ENCODE results near the gene HNF1A.

HNF1A gene

DNA sequence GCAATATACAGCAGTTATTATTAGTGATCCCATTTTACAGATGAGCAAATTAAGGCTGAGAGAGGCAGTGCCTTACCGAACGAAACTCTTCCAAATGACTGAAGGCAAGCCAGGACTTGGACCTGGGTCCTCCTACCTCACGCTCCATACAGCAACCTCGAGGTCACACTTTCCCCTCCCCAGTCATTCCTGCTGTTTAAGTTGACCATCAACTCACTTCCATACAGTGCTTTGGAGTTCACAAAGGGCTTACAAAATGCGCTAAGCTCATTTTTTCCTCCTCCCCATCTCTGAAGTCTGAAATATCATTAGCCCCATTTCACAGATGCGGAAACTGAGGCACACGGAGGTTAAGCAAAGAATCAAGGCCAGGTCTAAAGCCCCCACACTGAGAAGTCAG lies 4.3 kb downstream of the HNF1A start:
- TF ChIP-seq, protein P1, sequence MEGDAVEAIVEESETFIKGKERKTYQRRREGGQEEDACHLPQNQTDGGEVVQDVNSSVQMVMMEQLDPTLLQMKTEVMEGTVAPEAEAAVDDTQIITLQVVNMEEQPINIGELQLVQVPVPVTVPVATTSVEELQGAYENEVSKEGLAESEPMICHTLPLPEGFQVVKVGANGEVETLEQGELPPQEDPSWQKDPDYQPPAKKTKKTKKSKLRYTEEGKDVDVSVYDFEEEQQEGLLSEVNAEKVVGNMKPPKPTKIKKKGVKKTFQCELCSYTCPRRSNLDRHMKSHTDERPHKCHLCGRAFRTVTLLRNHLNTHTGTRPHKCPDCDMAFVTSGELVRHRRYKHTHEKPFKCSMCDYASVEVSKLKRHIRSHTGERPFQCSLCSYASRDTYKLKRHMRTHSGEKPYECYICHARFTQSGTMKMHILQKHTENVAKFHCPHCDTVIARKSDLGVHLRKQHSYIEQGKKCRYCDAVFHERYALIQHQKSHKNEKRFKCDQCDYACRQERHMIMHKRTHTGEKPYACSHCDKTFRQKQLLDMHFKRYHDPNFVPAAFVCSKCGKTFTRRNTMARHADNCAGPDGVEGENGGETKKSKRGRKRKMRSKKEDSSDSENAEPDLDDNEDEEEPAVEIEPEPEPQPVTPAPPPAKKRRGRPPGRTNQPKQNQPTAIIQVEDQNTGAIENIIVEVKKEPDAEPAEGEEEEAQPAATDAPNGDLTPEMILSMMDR (IDR thresholded peaks at IDR 0.05; ENCODE audit: control extremely low read depth, extremely low read depth, low read depth, missing control alignments), result no peak
- ChIA-PET POLR2A (no interaction called here), CTCF (interaction anchor here (1.3 to 4.3 kb wide), 3 partner anchors 9 to 113 kb away, joined by 3 to 31 read pairs (median 5); no protein-coding TSS in a partner anchor)
- DNase-seq (ENCODE audit: extremely low spot score), result no peak

DNA sequence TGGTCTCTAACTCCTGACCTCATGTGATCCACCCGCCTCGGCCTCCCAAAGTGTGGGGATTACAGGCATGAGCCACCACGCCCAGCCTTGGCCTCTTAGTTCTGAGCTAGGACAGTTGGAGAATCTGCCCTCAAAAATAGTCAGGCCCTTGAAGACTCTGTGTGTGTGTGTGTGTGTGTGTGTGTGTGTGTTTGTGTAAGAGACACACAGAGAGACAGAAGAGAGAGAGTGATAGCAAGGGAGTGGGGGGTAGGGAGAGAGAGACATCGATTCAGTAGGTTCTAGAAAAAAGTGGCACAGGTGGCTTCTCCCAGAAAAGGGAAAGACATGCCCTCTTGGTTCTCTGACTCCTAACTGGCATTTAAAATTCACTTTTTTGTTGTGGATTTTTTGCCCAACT lies 5.4 kb downstream of the HNF1A start:
- TF ChIP-seq, protein P1 (IDR thresholded peaks at IDR 0.05; ENCODE audit: control extremely low read depth, extremely low read depth, low read depth, missing control alignments), result no peak
- CTCF ChIA-PET, result interaction anchor here (1.1 to 4.3 kb wide), 5 partner anchors 8 to 114 kb away, joined by 3 to 31 read pairs (median 5); no protein-coding TSS in a partner anchor
- no peak for DNase-seq (ENCODE audit: extremely low spot score)
- POLR2A ChIA-PET, result no interaction called here

DNA sequence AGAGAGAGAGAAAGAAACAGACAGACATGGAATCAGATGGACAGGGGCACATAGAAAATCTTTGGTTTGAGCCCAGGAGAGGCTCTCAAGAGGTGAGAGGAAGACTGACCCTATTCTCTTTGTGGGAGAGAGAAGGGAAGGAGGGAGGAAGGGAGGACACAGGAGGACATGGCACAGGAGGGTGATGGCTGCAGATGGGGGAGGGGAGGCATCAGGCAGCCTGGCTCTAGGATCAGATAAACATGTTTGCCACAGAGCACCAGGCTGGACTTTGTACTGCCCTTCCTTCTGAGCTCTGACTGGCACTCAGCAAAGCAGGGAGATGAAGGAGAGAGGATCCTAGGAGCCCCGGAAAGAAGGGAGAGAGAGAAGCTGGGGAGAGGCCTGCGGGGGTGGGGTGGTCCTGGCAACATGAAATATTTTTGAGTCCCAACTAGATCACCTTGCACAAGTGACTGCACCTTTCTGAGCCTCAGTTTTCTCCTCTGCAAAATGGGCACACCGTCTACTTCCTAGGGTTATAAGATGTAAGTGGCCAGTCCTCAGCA lies 6.1 kb downstream of the HNF1A start:
- ChIA-PET POLR2A (no interaction called here), CTCF (interaction anchor here (0.6 to 2.0 kb wide), 6 partner anchors 8 to 338 kb away, joined by 3 to 7 read pairs (median 3); no protein-coding TSS in a partner anchor)
- TF ChIP-seq, protein P1 (IDR thresholded peaks at IDR 0.05; ENCODE audit: control extremely low read depth, extremely low read depth, low read depth, missing control alignments), result no peak
- no peak for DNase-seq (ENCODE audit: extremely low spot score)

DNA sequence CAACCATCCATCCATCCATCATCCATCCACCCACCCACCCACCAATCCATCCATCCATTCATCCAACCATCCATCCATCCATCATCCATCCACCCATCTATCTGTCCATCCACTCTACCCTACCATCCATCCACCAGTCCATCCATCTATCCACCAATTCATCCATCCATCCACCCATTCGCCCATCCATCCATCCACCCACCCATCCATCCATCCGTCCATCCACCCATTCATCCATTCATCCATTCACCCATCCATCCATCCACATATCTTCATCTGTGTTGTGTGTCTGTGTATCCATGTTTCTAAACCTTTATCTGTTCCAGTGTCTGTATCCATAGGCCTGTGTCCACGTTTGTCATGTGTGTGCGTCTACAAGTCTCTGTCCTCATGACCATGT lies 9.9 kb downstream of the HNF1A start:
- ChIA-PET CTCF (no interaction called here), POLR2A (no interaction called here)
- TF ChIP-seq, protein P1 (IDR thresholded peaks at IDR 0.05; ENCODE audit: control extremely low read depth, extremely low read depth, low read depth, missing control alignments), result no peak
- no peak for DNase-seq (ENCODE audit: extremely low spot score)

DNA sequence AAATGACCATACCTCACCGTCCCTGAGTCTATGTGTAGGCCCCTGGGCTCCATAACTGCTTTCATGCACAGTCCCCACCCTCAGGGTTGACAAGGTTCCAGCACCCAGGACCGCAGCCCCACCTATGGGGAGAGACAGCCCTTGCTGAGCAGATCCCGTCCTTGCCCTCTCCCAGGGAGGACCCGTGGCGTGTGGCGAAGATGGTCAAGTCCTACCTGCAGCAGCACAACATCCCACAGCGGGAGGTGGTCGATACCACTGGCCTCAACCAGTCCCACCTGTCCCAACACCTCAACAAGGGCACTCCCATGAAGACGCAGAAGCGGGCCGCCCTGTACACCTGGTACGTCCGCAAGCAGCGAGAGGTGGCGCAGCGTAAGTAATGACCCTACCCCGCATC lies 10.3 kb downstream of the HNF1A start:
- no peak for DNase-seq (ENCODE audit: extremely low spot score)
- ChIA-PET CTCF (interaction anchor here (1.2 kb wide), 1 partner anchor 17 kb away, joined by 3 read pairs; no protein-coding TSS in a partner anchor), POLR2A (no interaction called here)
- TF ChIP-seq, protein P1 (IDR thresholded peaks at IDR 0.05; ENCODE audit: control extremely low read depth, extremely low read depth, low read depth, missing control alignments), result no peak

DNA sequence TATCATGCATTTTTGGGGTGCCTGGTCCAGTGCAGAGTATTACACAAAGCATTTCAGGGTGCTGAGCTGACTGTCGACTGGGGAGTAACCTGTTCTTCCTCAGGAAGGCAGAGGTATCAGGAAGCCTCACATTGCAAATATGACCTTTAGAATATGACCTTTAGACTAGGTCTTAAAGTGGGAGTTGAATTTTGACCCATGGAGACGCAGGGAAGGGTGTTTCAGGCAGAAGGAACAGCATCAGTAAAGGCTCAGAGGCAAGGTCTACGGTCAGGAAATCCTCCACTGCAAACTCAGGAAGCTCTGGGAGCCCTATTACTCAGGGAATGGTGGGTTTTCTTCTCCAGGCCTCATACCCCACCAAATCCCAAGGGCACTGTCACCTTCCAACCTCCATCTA lies 11.3 kb downstream of the HNF1A start:
- DNase-seq (ENCODE audit: extremely low spot score), result no peak
- ChIA-PET CTCF (interaction anchor here (1.2 kb wide), 1 partner anchor 18 kb away, joined by 3 read pairs; no protein-coding TSS in a partner anchor), POLR2A (no interaction called here)
- TF ChIP-seq, protein P1 (IDR thresholded peaks at IDR 0.05; ENCODE audit: control extremely low read depth, extremely low read depth, low read depth, missing control alignments), result no peak

Measured in GM10248 (cell line).